ENCODE results near the gene SNAP25.

DNA sequence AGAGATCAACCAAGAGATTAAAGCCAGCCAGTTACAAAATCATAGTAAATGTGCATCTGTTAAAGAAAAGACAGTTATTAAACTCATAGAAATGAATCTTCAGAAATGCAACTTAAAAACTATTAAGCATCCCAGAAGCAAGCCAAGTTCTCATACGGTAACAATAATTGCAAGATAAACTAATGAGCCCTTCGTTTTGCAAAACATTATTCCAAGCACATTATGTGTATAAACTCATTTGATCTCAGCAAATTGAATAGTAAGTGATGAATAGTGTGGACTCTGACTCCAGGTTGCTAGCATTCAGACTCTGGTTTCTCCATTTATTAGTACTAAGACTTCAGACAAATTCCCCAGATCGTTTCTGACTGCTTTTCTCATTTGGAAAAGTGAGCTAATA lies 85.2 kb downstream of the SNAP25 start:
- TF ChIP-seq CTCF (conservative IDR thresholded peaks at IDR 0.05; ENCODE audit: low read depth, low read length) (no peak), EZH2 (IDR thresholded peaks at IDR 0.05; ENCODE audit: low read length, unreplicated experiment) (no peak), EZH2phosphoT487 (IDR thresholded peaks at IDR 0.05; ENCODE audit: borderline replicate concordance, low read length) (no peak)
